ENCODE measurements around the gene TSPYL1. TPM values are rescaled to one million over a fixed set of nuclear protein-coding genes. Genes with fewer than 3 reads are reported as not detected.

The TSPYL1 gene
- total and polyA plus RNA-seq, 2 of the 8 experiments (the other 6 are each of a cell fraction or from before 2014, with no cell fraction given) = 33.2 to 79.1 TPM

DNA sequence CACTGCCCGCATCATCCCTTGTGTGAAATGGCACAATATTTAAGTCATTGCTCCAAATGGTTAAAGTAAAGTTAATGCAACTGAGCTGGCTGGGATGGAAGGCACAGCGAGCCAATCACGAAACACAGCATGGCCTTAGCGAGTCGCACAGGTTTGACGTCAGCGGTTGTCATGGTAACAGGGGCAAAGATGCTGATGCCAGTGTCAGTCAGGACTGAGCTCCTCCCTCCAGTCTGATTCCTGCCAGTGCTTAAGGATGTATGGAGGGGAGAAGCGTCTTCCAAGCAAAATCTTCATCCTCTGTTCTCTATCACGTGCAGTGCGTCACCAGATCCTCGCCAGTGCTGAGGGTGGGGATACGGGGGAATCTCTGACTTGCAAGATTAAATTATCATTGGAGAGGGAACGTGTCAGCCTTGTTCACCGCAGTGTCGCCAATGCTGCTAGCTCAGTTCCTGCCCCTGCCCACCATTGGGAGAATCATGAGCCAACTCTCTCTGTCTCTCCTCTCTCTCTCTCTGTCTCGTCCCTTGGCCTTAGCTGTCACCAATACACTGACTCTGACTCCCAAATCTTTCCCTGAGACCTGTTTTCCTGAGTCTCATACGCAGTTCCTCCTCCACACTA is 50.3 kb downstream of the TSPYL1 start (continued):
- TF ChIP-seq, protein P1, sequence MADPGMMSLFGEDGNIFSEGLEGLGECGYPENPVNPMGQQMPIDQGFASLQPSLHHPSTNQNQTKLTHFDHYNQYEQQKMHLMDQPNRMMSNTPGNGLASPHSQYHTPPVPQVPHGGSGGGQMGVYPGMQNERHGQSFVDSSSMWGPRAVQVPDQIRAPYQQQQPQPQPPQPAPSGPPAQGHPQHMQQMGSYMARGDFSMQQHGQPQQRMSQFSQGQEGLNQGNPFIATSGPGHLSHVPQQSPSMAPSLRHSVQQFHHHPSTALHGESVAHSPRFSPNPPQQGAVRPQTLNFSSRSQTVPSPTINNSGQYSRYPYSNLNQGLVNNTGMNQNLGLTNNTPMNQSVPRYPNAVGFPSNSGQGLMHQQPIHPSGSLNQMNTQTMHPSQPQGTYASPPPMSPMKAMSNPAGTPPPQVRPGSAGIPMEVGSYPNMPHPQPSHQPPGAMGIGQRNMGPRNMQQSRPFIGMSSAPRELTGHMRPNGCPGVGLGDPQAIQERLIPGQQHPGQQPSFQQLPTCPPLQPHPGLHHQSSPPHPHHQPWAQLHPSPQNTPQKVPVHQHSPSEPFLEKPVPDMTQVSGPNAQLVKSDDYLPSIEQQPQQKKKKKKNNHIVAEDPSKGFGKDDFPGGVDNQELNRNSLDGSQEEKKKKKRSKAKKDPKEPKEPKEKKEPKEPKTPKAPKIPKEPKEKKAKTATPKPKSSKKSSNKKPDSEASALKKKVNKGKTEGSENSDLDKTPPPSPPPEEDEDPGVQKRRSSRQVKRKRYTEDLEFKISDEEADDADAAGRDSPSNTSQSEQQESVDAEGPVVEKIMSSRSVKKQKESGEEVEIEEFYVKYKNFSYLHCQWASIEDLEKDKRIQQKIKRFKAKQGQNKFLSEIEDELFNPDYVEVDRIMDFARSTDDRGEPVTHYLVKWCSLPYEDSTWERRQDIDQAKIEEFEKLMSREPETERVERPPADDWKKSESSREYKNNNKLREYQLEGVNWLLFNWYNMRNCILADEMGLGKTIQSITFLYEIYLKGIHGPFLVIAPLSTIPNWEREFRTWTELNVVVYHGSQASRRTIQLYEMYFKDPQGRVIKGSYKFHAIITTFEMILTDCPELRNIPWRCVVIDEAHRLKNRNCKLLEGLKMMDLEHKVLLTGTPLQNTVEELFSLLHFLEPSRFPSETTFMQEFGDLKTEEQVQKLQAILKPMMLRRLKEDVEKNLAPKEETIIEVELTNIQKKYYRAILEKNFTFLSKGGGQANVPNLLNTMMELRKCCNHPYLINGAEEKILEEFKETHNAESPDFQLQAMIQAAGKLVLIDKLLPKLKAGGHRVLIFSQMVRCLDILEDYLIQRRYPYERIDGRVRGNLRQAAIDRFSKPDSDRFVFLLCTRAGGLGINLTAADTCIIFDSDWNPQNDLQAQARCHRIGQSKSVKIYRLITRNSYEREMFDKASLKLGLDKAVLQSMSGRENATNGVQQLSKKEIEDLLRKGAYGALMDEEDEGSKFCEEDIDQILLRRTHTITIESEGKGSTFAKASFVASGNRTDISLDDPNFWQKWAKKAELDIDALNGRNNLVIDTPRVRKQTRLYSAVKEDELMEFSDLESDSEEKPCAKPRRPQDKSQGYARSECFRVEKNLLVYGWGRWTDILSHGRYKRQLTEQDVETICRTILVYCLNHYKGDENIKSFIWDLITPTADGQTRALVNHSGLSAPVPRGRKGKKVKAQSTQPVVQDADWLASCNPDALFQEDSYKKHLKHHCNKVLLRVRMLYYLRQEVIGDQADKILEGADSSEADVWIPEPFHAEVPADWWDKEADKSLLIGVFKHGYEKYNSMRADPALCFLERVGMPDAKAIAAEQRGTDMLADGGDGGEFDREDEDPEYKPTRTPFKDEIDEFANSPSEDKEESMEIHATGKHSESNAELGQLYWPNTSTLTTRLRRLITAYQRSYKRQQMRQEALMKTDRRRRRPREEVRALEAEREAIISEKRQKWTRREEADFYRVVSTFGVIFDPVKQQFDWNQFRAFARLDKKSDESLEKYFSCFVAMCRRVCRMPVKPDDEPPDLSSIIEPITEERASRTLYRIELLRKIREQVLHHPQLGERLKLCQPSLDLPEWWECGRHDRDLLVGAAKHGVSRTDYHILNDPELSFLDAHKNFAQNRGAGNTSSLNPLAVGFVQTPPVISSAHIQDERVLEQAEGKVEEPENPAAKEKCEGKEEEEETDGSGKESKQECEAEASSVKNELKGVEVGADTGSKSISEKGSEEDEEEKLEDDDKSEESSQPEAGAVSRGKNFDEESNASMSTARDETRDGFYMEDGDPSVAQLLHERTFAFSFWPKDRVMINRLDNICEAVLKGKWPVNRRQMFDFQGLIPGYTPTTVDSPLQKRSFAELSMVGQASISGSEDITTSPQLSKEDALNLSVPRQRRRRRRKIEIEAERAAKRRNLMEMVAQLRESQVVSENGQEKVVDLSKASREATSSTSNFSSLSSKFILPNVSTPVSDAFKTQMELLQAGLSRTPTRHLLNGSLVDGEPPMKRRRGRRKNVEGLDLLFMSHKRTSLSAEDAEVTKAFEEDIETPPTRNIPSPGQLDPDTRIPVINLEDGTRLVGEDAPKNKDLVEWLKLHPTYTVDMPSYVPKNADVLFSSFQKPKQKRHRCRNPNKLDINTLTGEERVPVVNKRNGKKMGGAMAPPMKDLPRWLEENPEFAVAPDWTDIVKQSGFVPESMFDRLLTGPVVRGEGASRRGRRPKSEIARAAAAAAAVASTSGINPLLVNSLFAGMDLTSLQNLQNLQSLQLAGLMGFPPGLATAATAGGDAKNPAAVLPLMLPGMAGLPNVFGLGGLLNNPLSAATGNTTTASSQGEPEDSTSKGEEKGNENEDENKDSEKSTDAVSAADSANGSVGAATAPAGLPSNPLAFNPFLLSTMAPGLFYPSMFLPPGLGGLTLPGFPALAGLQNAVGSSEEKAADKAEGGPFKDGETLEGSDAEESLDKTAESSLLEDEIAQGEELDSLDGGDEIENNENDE (IDR thresholded peaks at IDR 0.05; ENCODE audit: insufficient replicate concordance, low read length) = no peak
- TF ChIP-seq, protein P2, sequence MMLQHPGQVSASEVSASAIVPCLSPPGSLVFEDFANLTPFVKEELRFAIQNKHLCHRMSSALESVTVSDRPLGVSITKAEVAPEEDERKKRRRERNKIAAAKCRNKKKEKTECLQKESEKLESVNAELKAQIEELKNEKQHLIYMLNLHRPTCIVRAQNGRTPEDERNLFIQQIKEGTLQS (IDR thresholded peaks at IDR 0.05; ENCODE audit: insufficient read depth, low read depth, low read length) = 0 out of 2 replicates have a peak, but pooled peaks have one; percentile 31
- no peak for TF ChIP-seq TBP (IDR thresholded peaks at IDR 0.05; ENCODE audit: low read depth, low read length)
- TF ChIP-seq, protein P3, sequence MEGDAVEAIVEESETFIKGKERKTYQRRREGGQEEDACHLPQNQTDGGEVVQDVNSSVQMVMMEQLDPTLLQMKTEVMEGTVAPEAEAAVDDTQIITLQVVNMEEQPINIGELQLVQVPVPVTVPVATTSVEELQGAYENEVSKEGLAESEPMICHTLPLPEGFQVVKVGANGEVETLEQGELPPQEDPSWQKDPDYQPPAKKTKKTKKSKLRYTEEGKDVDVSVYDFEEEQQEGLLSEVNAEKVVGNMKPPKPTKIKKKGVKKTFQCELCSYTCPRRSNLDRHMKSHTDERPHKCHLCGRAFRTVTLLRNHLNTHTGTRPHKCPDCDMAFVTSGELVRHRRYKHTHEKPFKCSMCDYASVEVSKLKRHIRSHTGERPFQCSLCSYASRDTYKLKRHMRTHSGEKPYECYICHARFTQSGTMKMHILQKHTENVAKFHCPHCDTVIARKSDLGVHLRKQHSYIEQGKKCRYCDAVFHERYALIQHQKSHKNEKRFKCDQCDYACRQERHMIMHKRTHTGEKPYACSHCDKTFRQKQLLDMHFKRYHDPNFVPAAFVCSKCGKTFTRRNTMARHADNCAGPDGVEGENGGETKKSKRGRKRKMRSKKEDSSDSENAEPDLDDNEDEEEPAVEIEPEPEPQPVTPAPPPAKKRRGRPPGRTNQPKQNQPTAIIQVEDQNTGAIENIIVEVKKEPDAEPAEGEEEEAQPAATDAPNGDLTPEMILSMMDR (IDR thresholded peaks at IDR 0.05; ENCODE audit: control extremely low read depth in 1 of 3, insufficient read depth in 1 of 3, low read depth in 1 of 3, low read length in 3 of 3) = no peak
- TF ChIP-seq, protein P4, sequence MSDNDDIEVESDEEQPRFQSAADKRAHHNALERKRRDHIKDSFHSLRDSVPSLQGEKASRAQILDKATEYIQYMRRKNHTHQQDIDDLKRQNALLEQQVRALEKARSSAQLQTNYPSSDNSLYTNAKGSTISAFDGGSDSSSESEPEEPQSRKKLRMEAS (IDR thresholded peaks at IDR 0.05) = peak; percentile 62
- TF ChIP-seq PHF8 (conservative IDR thresholded peaks at IDR 0.05; ENCODE audit: low read depth, low read length) = no peak

Measured in H1 (cell line).